T follicular helper cell (primary cell): ENCODE measurements around the gene FGFR2.
"Not testable (repeated sequence)": the region's sequence is repeated elsewhere in the genome, so short reads cannot be mapped to it uniquely, and the experiment has no call there.

Experiments used
- DNase-seq: peaks from one replicate; pipeline ENCODE4 v3.0.0-alpha.2; 2020; ENCODE audit warnings: low read depth

FGFR2 gene

DNA sequence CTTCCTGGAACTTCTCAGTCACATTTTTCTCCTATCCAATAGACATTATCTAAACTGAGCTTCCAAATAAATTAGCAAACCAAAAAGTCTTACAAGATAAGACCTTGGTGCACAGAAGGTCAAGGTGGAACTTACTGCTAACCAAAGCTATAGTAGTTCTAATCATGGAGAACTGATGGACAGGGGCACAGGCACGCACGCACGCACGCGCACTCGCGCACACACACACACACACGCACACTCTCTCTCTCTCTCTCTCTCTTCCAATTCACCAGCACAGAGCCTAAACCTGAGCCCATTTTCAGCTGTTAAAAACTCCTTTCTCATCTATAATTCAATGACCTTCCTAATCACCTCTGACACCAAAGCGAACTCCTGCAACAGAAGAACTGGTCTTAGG, 7.5 kb downstream of the FGFR2 start:
- DNase-seq, result no peak

DNA sequence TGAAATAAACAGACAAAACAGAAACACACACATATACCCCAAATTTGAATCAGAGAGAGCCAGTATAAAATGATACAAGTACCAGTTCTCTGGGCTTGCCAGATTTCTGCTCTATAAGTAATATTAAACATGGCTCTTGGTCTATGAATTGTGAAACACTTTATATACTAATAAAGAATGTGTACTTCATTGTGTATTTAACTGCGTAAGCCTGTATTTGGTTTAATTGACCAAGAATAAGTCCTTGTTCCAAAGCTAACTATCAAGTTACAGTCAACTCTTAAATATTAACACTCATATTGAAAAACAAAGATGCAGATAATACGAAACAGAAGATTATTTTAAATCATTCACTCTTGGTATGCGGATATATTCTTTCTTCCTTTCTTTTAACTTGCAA, 8.7 kb downstream of the FGFR2 start:
- no peak for DNase-seq

DNA sequence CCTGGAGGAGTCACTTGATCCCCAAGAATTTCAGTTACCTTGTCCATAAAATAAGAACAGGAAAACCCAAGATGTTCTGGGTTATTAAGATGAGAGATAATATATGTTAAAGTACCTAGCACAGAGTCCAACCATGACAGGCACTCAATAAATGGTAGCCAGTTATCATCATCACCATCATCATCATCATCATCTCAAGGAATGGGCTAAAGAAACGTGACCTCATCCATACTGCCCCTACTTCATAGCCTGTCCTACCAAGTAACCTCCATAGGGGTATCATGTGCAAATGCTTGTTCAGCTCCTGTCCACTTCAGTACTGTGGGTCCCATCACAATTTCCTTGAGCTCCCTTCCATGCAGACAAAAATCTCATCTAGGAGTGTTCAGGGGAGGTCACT, 14.4 kb downstream of the FGFR2 start:
- DNase-seq, result no peak

DNA sequence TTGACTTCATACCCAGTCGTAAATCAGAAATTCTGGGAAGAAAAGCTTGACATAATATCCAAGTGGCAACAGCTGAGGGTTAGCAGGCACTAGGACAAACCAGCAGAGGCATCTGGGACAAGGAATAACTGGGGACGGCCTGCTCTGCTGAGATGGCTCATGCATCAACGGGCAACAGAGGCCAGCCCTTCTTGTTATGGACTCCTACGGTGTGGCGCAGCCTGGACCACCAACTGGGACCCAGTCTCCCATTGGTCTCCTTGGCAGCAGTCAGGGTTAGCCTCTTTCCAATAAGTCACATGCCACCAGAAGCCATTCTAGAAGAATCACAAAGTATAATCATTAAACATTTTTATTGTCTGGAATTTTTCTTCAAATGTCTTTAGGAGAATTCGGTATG, 15.0 kb downstream of the FGFR2 start:
- no peak for DNase-seq

- DNase-seq, result no peak
Observed at GRCh38 chr10:121580276-121581116, 17.7 kb downstream of the FGFR2 start.

DNA sequence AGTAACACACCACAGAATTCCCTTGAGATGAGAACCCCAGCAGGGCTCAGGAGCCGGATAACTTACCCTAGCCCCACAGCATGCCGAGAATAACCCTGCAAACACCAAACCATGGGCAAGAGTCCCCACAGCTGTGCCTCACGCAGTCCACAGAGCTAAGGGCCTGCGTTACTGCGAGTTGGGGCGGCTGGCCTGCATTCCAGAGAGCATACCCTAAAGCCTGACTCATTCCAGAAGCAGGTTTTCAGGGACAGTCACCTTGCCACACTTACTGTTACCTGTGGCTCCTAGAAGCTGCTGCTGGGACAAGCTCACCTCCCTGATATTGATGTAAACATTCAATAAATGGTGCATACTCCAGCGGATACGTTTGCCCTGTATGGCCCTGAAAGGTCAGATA, 18.6 kb downstream of the FGFR2 start:
- no peak for DNase-seq

GRCh38 chr10:121578965-121579364, 19.3 kb downstream of the FGFR2 start:
- no peak for DNase-seq

- DNase-seq, result no peak
Observed at GRCh38 chr10:121578298-121578697, 19.9 kb downstream of the FGFR2 start.

DNA sequence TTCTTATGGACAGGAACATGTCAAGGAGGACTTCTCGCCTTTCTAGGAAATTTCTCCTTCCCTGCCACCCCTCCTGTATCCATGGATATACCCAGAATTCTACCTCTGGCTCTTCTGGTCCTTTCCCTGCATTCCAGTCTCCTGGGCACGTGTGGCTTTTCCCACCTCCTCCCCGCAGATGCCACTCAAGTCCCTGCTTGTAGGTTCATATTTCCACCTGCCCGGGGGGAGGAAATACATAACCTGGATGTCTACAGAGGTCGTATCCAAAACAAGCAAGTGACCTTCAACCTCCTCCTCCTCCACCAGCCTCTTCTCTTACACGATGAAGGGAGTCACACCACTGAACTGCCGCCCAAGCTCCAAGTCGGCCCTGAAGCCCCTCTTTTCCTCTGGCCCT, 20.7 kb downstream of the FGFR2 start:
- no peak for DNase-seq

GRCh38 chr10:121576139-121576538, 22.1 kb downstream of the FGFR2 start:
- DNase-seq, result no peak

- DNase-seq, result no peak
Observed at GRCh38 chr10:121574519-121575166, 23.6 kb downstream of the FGFR2 start.

GRCh38 chr10:121573538-121573941, 24.7 kb downstream of the FGFR2 start:
- DNase-seq, result no peak

DNA sequence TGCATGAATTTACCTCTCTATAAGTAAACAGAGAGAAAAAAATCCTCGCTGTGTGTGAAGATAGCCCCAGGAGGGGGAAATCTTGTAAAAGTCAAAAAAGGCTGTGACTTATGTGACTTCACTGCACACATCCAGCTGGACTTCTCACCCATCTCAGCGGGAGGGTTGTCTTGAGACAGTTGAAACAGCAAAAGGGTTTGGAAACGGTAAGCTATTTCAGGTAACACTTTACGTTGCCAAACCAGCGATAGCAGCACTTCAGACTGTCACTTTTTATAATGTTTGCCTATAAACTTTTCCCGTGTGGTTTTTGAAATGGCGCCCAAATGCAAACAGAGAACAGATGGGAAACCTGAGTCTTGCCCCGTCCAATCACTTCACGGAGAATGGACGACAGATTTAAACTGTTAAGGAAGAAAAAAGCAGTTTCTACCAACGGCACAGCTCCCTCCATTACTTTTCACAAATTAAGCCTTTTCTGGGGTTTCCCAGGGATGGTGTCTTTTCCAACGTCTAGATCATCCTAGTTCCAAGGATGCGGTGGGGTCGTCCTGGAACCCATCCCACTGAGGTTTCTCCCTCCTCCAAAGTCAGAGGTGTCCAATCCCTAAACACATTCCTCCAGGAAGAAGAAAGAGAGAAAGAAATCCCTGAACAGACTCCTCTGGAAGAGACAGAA, 25.2 kb downstream of the FGFR2 start:
- no peak for DNase-seq

DNA sequence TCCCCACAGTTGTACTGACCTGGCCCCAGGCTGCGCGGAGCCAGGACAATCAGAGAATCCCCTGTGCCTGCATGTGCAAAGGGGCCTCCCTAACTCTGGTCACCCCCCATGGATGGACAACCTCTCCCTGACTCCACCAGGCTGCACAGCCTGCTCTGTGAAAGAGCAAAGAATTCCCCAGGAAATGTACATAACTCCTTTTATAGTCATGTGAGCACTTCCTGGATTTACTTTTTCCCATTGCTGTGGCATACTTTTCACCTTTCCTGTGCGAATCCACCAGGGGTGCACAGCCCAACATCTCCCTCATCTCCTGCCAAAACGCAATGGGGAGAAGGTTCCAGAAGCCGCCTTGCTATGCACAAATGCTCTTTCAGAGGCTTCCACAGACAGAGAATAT, 27.9 kb downstream of the FGFR2 start:
- no peak for DNase-seq

- no peak for DNase-seq
Observed at GRCh38 chr10:121568275-121568674, 30.0 kb downstream of the FGFR2 start.

GRCh38 chr10:121567569-121567968, 30.7 kb downstream of the FGFR2 start:
- no peak for DNase-seq

DNA sequence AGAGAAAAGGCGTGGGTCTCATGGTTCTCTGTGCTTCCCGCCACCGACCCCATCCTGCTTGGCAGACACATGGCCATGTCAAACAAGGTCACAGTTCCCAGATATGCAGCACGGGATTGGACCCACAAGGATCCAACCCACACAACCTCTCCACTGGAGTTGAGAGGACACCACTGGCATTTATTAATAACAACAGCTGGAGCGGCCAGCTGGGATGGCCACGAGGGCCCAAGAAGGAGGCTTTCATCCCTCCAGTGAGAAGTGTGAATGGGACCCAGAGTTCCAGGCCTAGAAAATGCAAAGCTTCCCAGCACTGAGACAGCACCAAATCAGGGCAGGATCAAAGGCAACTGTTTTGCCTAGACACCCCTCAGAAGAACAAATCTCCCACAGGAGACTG, 31.5 kb downstream of the FGFR2 start:
- no peak for DNase-seq

DNA sequence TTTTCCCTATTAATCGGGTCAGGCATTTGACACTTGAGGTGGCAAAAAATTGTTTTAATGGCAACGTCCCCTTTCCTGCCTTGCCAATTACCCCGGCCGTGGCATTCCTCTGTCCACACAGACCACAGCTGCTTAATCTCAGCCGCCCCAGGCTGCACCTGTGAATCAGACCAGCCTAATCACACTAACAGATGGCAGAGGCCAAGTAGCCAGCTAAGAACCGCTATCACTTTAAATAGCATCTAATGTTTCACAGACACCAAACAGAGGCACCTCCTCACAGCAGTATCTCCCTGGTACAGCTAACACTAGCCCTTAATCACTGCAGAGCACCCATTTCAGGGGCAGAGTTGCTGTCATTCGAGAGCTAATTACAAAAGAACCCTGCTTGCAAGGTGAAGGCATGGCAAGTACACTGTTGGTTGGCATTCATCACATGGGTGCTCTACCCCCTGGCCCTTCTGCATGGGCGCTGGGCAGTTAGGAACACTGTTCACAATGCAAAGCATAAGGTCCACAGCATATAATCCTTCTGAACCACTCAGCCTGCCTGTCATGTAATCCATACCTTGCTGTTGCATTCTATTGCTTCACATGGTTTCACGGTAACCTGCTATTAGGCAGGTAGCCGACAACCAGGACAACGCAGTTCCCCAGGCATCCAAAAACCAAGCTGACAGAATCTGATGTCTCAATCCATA, 38.8 kb downstream of the FGFR2 start:
- no peak for DNase-seq

DNA sequence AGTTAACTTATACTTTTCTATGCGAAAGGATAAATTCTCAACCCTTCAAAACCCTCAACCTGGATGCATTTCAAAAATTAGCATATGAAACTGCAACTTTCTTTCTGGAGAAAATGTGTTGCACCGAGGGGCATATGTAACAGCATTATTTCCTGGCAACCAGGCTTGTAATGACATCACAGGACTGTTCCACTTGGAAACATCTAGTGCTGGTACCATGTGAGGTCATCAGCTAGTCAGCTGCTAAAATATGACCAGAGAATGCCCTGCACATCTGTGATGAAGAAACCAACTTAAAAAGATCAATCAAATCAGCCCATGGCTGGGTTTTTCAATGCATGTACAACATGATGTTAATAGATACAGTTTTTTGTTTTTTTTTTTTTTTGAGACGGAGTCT, 40.0 kb downstream of the FGFR2 start:
- no peak for DNase-seq

DNA sequence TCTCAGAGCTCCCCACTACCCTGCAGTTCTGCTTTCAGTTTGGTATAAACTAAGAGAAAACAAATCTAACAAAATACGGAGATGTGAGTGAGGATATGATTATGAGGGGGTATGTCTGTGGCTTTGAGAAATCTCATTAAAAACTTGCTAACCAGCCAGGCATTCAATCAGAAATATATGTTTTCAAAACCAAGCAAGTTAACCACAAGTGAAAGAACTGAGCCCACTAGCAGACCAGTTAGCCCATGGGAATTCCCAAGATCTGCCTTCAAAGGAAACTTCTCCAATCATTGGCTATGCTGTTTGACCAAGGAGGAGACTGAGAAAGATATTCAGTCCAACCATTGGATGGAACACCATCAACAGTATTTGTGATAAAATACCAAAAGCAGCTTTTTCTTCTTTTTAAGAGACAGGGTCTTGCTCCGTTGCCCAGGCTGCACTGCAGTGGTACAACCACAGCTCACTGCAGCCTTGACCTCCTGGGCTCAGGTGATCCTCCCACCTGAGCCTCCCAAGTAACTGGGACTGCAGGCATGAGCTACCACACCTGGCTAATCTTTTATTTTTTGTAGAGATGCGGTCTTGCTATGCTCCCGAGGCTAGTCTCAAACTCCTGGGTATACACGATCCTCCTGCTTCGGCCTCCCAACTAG, 41.2 kb downstream of the FGFR2 start:
- no peak for DNase-seq

DNA sequence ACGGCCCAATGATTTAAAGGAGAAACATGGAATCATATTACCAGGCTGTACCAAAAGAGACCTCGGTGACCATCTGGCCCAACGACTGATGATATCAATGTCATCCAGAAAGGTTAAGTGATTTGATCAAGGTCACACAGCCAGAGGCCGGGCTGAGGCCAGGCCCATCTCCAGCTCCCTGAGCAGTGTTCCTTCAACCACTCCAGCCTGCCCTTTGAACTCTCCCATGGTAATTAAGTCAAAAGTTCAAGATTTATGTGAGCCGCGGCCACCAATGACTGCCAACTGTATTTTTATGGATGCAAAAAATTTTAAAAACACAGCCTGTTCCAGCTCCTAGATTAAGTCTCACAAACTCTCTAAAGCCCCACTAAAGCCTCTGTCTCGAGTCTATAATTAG, 41.8 kb downstream of the FGFR2 start:
- no peak for DNase-seq

DNA sequence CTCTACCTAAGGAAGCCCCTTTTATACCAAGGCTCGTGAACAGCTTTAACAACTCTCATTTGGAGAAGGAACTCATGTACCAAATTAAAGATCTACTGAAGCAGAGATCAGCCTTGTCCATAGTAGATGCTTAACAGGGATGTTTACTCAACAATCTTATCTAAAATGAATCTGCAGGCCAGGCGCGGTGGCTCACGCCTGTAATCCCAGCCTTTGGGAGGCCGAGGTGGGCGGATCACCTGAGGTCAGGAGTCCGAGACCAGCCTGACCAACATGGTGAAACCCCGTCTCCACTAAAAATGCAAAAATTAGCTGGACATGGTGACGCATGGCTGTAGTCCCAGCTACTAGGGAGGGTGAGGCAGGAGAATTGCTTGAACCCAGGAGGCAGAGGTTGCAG, 43.3 kb downstream of the FGFR2 start:
- not testable (repeated sequence) for DNase-seq
